Measurements from ENCODE around the gene MUC6.

- TF ChIP-seq ZNF24 (IDR thresholded peaks at IDR 0.05) (no peak), EGR1 (IDR thresholded peaks at IDR 0.05; ENCODE audit: borderline replicate concordance in 1 of 2, low read depth in 2 of 2, low read length in 2 of 2) (no peak), GABPA (IDR thresholded peaks at IDR 0.05; ENCODE audit: low read depth) (no peak), MYC (IDR thresholded peaks at IDR 0.05; ENCODE audit: insufficient read depth, insufficient read length, insufficient replicate concordance, low read length, severe bottlenecking) (no peak), EP300 (IDR thresholded peaks at IDR 0.05; ENCODE audit: borderline replicate concordance in 1 of 2, control insufficient read depth in 1 of 2, low read depth in 2 of 2, low read length in 2 of 2) (no peak), CREB1 (IDR thresholded peaks at IDR 0.05; ENCODE audit: low read depth) (no peak), CEBPB (IDR thresholded peaks at IDR 0.05; ENCODE audit: borderline replicate concordance in 1 of 2, low read depth in 2 of 2, low read length in 2 of 2) (no peak), REST (IDR thresholded peaks at IDR 0.05; ENCODE audit: low read depth, low read length) (no peak), YY1 (IDR thresholded peaks at IDR 0.05; ENCODE audit: low read depth, low read length) (no peak), SUZ12 (IDR thresholded peaks at IDR 0.05; ENCODE audit: unreplicated experiment) (no peak), CBX5 (IDR thresholded peaks at IDR 0.05; ENCODE audit: low read depth) (no peak), SIN3A (IDR thresholded peaks at IDR 0.05; ENCODE audit: low read depth, low read length) (no peak), IKZF2 (IDR thresholded peaks at IDR 0.05) (no peak)
- TF ChIP-seq, protein P1, sequence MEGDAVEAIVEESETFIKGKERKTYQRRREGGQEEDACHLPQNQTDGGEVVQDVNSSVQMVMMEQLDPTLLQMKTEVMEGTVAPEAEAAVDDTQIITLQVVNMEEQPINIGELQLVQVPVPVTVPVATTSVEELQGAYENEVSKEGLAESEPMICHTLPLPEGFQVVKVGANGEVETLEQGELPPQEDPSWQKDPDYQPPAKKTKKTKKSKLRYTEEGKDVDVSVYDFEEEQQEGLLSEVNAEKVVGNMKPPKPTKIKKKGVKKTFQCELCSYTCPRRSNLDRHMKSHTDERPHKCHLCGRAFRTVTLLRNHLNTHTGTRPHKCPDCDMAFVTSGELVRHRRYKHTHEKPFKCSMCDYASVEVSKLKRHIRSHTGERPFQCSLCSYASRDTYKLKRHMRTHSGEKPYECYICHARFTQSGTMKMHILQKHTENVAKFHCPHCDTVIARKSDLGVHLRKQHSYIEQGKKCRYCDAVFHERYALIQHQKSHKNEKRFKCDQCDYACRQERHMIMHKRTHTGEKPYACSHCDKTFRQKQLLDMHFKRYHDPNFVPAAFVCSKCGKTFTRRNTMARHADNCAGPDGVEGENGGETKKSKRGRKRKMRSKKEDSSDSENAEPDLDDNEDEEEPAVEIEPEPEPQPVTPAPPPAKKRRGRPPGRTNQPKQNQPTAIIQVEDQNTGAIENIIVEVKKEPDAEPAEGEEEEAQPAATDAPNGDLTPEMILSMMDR (IDR thresholded peaks at IDR 0.05 in 2 of 3, conservative IDR thresholded peaks at IDR 0.05 in 1 of 3; ENCODE audit: control insufficient read depth in 2 of 3, extremely low read depth in 1 of 3, insufficient read depth in 1 of 3, low read depth in 3 of 3, low read length in 3 of 3) = no peak
Observed at GRCh38 chr11:1029654-1030053, 6.9 kb downstream of the MUC6 start.
